H9 (cell line): Measurements from ENCODE around the gene ZFR2. TPM values are rescaled to one million over a fixed set of nuclear protein-coding genes. Genes with fewer than 3 reads are reported as not detected.

ENCODE experiments used
- DNase-seq: peaks from one replicate; pipeline ENCODE4 v3.0.0-alpha.2; 2017
- H2AFZ ChIP-seq: one replicate; pipeline ENCODE4 v1.6.1; 2013; ENCODE audit warnings: mild to moderate bottlenecking, low read length, control low read depth, moderate library complexity
- H2AK5ac ChIP-seq: 2 replicates; pipeline ENCODE4 v1.6.1; 2013; ENCODE audit warnings: low read length, control low read depth, mixed read lengths; ENCODE audit not compliant: insufficient read length
- H2BK120ac ChIP-seq: one replicate; pipeline ENCODE4 v1.6.1; 2013; ENCODE audit warnings: low read depth, mild to moderate bottlenecking, low read length, control low read depth, inconsistent platforms; ENCODE audit not compliant: poor library complexity, severe bottlenecking
- H2BK12ac ChIP-seq: 2 replicates; pipeline ENCODE4 v1.6.1; 2013; ENCODE audit warnings: low read length, control low read depth, mixed read lengths, low read depth; ENCODE audit not compliant: insufficient read length
- H2BK15ac ChIP-seq: 2 replicates; pipeline ENCODE4 v1.6.1; 2013; ENCODE audit warnings: low read depth, low read length, control low read depth
- H2BK20ac ChIP-seq: one replicate; pipeline ENCODE4 v1.6.1; 2013; ENCODE audit warnings: low read depth, mild to moderate bottlenecking, low read length, control low read depth, inconsistent platforms; ENCODE audit not compliant: poor library complexity, severe bottlenecking
- H2BK5ac ChIP-seq: 2 replicates; pipeline ENCODE4 v1.6.1; 2013; ENCODE audit warnings: low read length, control low read depth, mixed read lengths; ENCODE audit not compliant: insufficient read length
- H3K14ac ChIP-seq: 2 replicates; pipeline ENCODE4 v1.6.1; 2013; ENCODE audit warnings: low read length, control low read depth; ENCODE audit not compliant: insufficient read depth
- H3K18ac ChIP-seq: 2 replicates; pipeline ENCODE4 v1.6.1; 2013; ENCODE audit warnings: low read depth, mild to moderate bottlenecking, mixed read lengths, low read length, control low read depth; ENCODE audit not compliant: insufficient read length
- H3K23ac ChIP-seq: 2 replicates; pipeline ENCODE4 v1.6.1; 2013; ENCODE audit warnings: low read length, control low read depth, mixed read lengths, low read depth; ENCODE audit not compliant: insufficient read length
- H3K23me2 ChIP-seq: 2 replicates; pipeline ENCODE4 v1.6.1; 2013; ENCODE audit warnings: low read depth, mild to moderate bottlenecking, mixed read lengths, low read length, control low read depth; ENCODE audit not compliant: insufficient read length, poor library complexity, severe bottlenecking
- H3K27ac ChIP-seq: 2 replicates; pipeline ENCODE4 v1.5.1; 2013; ENCODE audit warnings: low read length, control low read depth, mixed read lengths, low read depth; ENCODE audit not compliant: insufficient read length
- H3K27me3 ChIP-seq: 2 replicates; pipeline ENCODE4 v1.6.1; 2013; ENCODE audit warnings: low read length, control low read depth, inconsistent platforms; ENCODE audit not compliant: insufficient read depth
- H3K4ac ChIP-seq: 2 replicates; pipeline ENCODE4 v1.6.1; 2013; ENCODE audit warnings: low read depth, mild to moderate bottlenecking, control low read depth, inconsistent platforms, low read length, moderate library complexity
- H3K4me1 ChIP-seq: 2 replicates; pipeline ENCODE4 v1.6.1; 2013; ENCODE audit warnings: low read length, control low read depth, inconsistent platforms; ENCODE audit not compliant: insufficient read depth
- H3K4me2 ChIP-seq: 2 replicates; pipeline ENCODE4 v1.6.1; 2013; ENCODE audit warnings: low read length, control low read depth, mixed read lengths; ENCODE audit not compliant: insufficient read length, insufficient read depth
- H3K56ac ChIP-seq: 2 replicates; pipeline ENCODE4 v1.6.1; 2013; ENCODE audit warnings: low read depth, mild to moderate bottlenecking, mixed read lengths, low read length, control low read depth; ENCODE audit not compliant: insufficient read length
- H3K79me1 ChIP-seq: 2 replicates; pipeline ENCODE4 v1.6.1; 2013; ENCODE audit warnings: low read depth, mild to moderate bottlenecking, moderate library complexity, low read length, control low read depth, inconsistent platforms; ENCODE audit not compliant: insufficient read depth, poor library complexity, severe bottlenecking
- H3K79me2 ChIP-seq: 2 replicates; pipeline ENCODE4 v1.6.1; 2013; ENCODE audit warnings: low read length, control low read depth, inconsistent platforms; ENCODE audit not compliant: insufficient read depth
- H3K9ac ChIP-seq: 2 replicates; pipeline ENCODE4 v1.6.1; 2013; ENCODE audit warnings: low read length, control low read depth, mixed read lengths; ENCODE audit not compliant: insufficient read length; ENCODE audit errors: extremely low read depth
- H3K9me3 ChIP-seq: one replicate; pipeline ENCODE4 v1.6.1; 2013; ENCODE audit warnings: low read depth, low read length, inconsistent platforms; ENCODE audit not compliant: control insufficient read depth
- H3T11ph ChIP-seq: one replicate; pipeline ENCODE4 v1.6.1; 2013; ENCODE audit warnings: mild to moderate bottlenecking, low read length, control low read depth, inconsistent platforms
- H4K20me1 ChIP-seq: one replicate; pipeline ENCODE4 v1.6.1; 2013; ENCODE audit not compliant: control insufficient read depth, insufficient read length, insufficient read depth
- H4K5ac ChIP-seq: 2 replicates; pipeline ENCODE4 v1.6.1; 2013; ENCODE audit warnings: low read depth, mild to moderate bottlenecking, mixed read lengths, low read length, control low read depth; ENCODE audit not compliant: insufficient read length
- H4K8ac ChIP-seq: replicated peaks from 2 replicates; pipeline ENCODE4 v1.6.1; 2013; ENCODE audit warnings: low read length, control low read depth, mixed read lengths, low read depth; ENCODE audit not compliant: insufficient read length
- H4K91ac ChIP-seq: 2 replicates; pipeline ENCODE4 v1.6.1; 2013; ENCODE audit warnings: low read depth, mild to moderate bottlenecking, moderate library complexity, mixed read lengths, low read length, control low read depth; ENCODE audit not compliant: insufficient read length
- H3K27ac Mint-ChIP-seq, 3 experiments: 2 replicates in 2 of 3; 3 replicates in 1 of 3; pipeline ENCODE4 v1.8.0; 2020 to 2021; ENCODE audit warnings: mixed read lengths in 3 of 3, mild to moderate bottlenecking in 1 of 3, moderate library complexity in 1 of 3
- H3K27me3 Mint-ChIP-seq: 2 replicates; pipeline ENCODE4 v1.8.0; 2021; ENCODE audit warnings: low read depth, mild to moderate bottlenecking, moderate library complexity, mixed read lengths
- H3K36me3 Mint-ChIP-seq, 3 experiments: 2 replicates in 2 of 3; 3 replicates in 1 of 3; pipeline ENCODE4 v1.8.0; 2020 to 2021; ENCODE audit warnings: low read depth in 3 of 3, mixed read lengths in 3 of 3; ENCODE audit not compliant: insufficient read depth in 1 of 3
- H3K4me1 Mint-ChIP-seq, 2 experiments: 2 replicates each; pipeline ENCODE4 v1.8.0; 2020; ENCODE audit warnings: mixed read lengths in 2 of 2
- H3K4me3 Mint-ChIP-seq, 2 experiments: 2 replicates in 1 of 2; 3 replicates in 1 of 2; pipeline ENCODE4 v1.8.0; 2020 to 2021; ENCODE audit warnings: mild to moderate bottlenecking in 2 of 2, mixed read lengths in 2 of 2, moderate library complexity in 1 of 2
- H3K9me3 Mint-ChIP-seq, 2 experiments: 2 replicates in 1 of 2; 3 replicates in 1 of 2; pipeline ENCODE4 v1.8.0; 2020; ENCODE audit warnings: mild to moderate bottlenecking in 2 of 2, mixed read lengths in 2 of 2, moderate library complexity in 1 of 2
- CTCF ChIP-seq: fragments of 200-600 bp; sonication (generic); conservative IDR thresholded peaks from 3 replicates; pipeline ENCODE4 v1.8.0; 2021; ENCODE audit warnings: antibody characterized with exemption, mild to moderate bottlenecking
- WGBS: extraction: QIAGEN DNeasy Blood & Tissue Kit; methylation state at CpG from one replicate; pipeline ENCODE4 v1.1.7; 2013; ENCODE audit warnings: missing lambda C conversion rate, low lambda C conversion rate, mixed read lengths; ENCODE audit not compliant: insufficient read length; ENCODE audit errors: extremely low coverage; 5-methylcytosine and 5-hydroxymethylcytosine counted together
- total RNA-seq: library from RNA; stranded (reverse); gene quantifications from 2 replicates; pipeline ENCODE4 v1.2.1, GENCODE V29; 2021

ZFR2 gene
- total RNA-seq, 1 experiment from 2014 or later = 18.3 TPM

- no CpG with 5 or more reads among the region's 50 CpGs for WGBS
- Histone ChIP-seq H3K23ac (no peak overlapping the region), H3K14ac (no peak overlapping the region), H2BK12ac (no peak overlapping the region), H2BK20ac (no peak overlapping the region), H3T11ph (no peak overlapping the region), H2AK5ac (no peak overlapping the region), H3K9me3 (peaks cover 12% of the 10 kb centered on the region), H3K23me2 (no peaks in the 10 kb centered on the region), H3K27me3 (no peaks in the 10 kb centered on the region), H3K4me1 (no peaks in the 10 kb centered on the region), H2BK120ac (no peak overlapping the region), H4K91ac (no peak overlapping the region), H3K4me2 (no peak overlapping the region), H3K4ac (no peak overlapping the region), H3K27ac (no peak overlapping the region), H3K79me1 (no peaks in the 10 kb centered on the region), H3K79me2 (no peaks in the 10 kb centered on the region), H4K20me1 (no peaks in the 10 kb centered on the region), H2BK15ac (no peak overlapping the region), H4K5ac (no peak overlapping the region), H4K8ac (no peak overlapping the region), H3K9ac (no peak overlapping the region), H3K18ac (no peak overlapping the region), H2BK5ac (no peak overlapping the region), H2AFZ (no peak overlapping the region), H3K56ac (no peak overlapping the region)
- Mint-ChIP-seq H3K36me3 (peaks cover 34 to 43% (median 40%) of the 10 kb centered on the region in 3 experiments), H3K9me3 (peaks cover 17% of the 10 kb centered on the region in 2 experiments), H3K27ac (no peak overlapping the region; a peak in 3 of 7 replicates), H3K4me3 (no peak overlapping the region), H3K4me1 (no peaks in the 10 kb centered on the region), H3K27me3 (no peaks in the 10 kb centered on the region; the same call in 1 of the 2 replicates)
- no peak for DNase-seq
- no peak for TF ChIP-seq CTCF
Measured at GRCh38 chr19:3907626-3908265, 38.9 kb upstream of the ZFR2 start.
